Endothelial cell of umbilical vein (primary cell): Measurements from ENCODE around the gene SLAIN2. TPM values are rescaled to one million over a fixed set of nuclear protein-coding genes. Genes with fewer than 3 reads are reported as not detected.

Experiments
- BruUV-seq: library from RNA; stranded (reverse); fragments of 400-500 nt; replicated peaks from 2 replicates; lab custom pipeline; 2021; lab: Mats Ljungman, UMichigan
- CTCF ChIA-PET: fragments of 300-600, 350-600 bp; sonication (Branson Sonifier 250); formaldehyde crosslinking; loops from one replicate; lab custom pipeline; 2021; ENCODE audit warnings: antibody characterized with exemption, inconsistent platforms; lab: Charles Lee
- POLR2A ChIA-PET: fragments of 300-600, 350-600 bp; sonication (Branson Sonifier 250); formaldehyde crosslinking; loops from one replicate; lab custom pipeline; 2021; ENCODE audit warnings: antibody characterized with exemption, inconsistent platforms; lab: Charles Lee
- DNase-seq: peaks from one replicate; pipeline ENCODE4 v3.0.0-alpha.2; 2011; ENCODE audit warnings: low read depth, low spot score
- FAIRE-seq: peaks from 2 replicates; lab custom pipeline; 2011; peaks lifted over from hg19 to GRCh38; lab: Jason Lieb, UNC
- H2AFZ ChIP-seq: 2 replicates; pipeline ENCODE4 v1.6.0; 2012; ENCODE audit warnings: low read depth, low read length, control low read depth, inconsistent platforms
- H3K27ac ChIP-seq: 2 replicates; pipeline ENCODE4 v1.5.1; 2011; ENCODE audit warnings: low read depth, mild to moderate bottlenecking, control low read depth, low read length, moderate library complexity; ENCODE audit not compliant: insufficient read depth
- H3K27me3 ChIP-seq, 2 experiments: 2 replicates each; pipeline versions ENCODE4 v1.6.0 to v1.6.1; 2011; ENCODE audit warnings: low read length in 2 of 2, mixed read lengths in 1 of 2; ENCODE audit not compliant: control insufficient read depth in 2 of 2, insufficient read depth in 2 of 2
- H3K36me3 ChIP-seq, 2 experiments: 2 replicates in 1 of 2; 3 replicates in 1 of 2; pipeline ENCODE4 v1.5.1; 2011; ENCODE audit warnings: low read length in 2 of 2, mild to moderate bottlenecking in 1 of 2, moderate library complexity in 1 of 2; ENCODE audit not compliant: control insufficient read depth in 2 of 2, insufficient read depth in 2 of 2; ENCODE audit errors: extremely low read depth in 1 of 2
- H3K4me1 ChIP-seq: 3 replicates; pipeline ENCODE4 v1.5.1; 2011; ENCODE audit warnings: mild to moderate bottlenecking, low read length; ENCODE audit not compliant: control insufficient read depth, insufficient read depth; ENCODE audit errors: extremely low read depth
- H3K4me2 ChIP-seq: 2 replicates; pipeline ENCODE4 v1.6.1; 2011; ENCODE audit warnings: low read length, control low read depth, mixed read lengths; ENCODE audit not compliant: insufficient read depth
- H3K4me3 ChIP-seq, 3 experiments: fragments of 200-600 bp in 1 of 3; sonication (generic), shearing (Covaris generic) in 1 of 3; replicated peaks in 1 of 3; 2 replicates each; pipeline ENCODE4 v1.5.1; 2011 to 2016; ENCODE audit warnings: control low read depth in 3 of 3, low read length in 3 of 3, mild to moderate bottlenecking in 2 of 3, inconsistent platforms in 1 of 3, low read depth in 1 of 3, moderate library complexity in 1 of 3; ENCODE audit not compliant: insufficient read depth in 1 of 3
- H3K79me2 ChIP-seq: 2 replicates; pipeline ENCODE4 v1.6.0; 2012; ENCODE audit warnings: low read length, inconsistent platforms; ENCODE audit not compliant: control insufficient read depth, insufficient read depth
- H3K9ac ChIP-seq: replicated peaks from 2 replicates; pipeline ENCODE3; 2011; ENCODE audit warnings: low read length, control low read depth; ENCODE audit not compliant: insufficient read depth; ENCODE audit errors: extremely low read depth
- H3K9me1 ChIP-seq: replicated peaks from 3 replicates; pipeline ENCODE4 v1.6.0; 2011; ENCODE audit warnings: mild to moderate bottlenecking, low read length; ENCODE audit not compliant: control insufficient read depth, insufficient read depth; ENCODE audit errors: extremely low read depth
- H3K9me3 ChIP-seq: replicated peaks from 2 replicates; pipeline ENCODE4 v1.5.1; 2012; ENCODE audit warnings: low read length, inconsistent platforms; ENCODE audit not compliant: control insufficient read depth, insufficient read depth
- H4K20me1 ChIP-seq: replicated peaks from 2 replicates; pipeline ENCODE3; 2011; ENCODE audit warnings: mild to moderate bottlenecking, low read length; ENCODE audit not compliant: control insufficient read depth, insufficient read depth; ENCODE audit errors: extremely low read depth
- EZH2 ChIP-seq: IDR thresholded peaks from 2 replicates; pipeline ENCODE4 v1.6.1; 2012; ENCODE audit warnings: borderline replicate concordance, low read depth, mild to moderate bottlenecking, moderate library complexity, low read length, inconsistent platforms; ENCODE audit not compliant: severe bottlenecking
- FOS ChIP-seq: IDR thresholded peaks from 2 replicates; pipeline ENCODE4 v1.6.1; 2011; ENCODE audit warnings: mild to moderate bottlenecking, low read length, moderate library complexity, borderline replicate concordance; ENCODE audit not compliant: insufficient read depth
- GATA2 ChIP-seq: IDR thresholded peaks from 2 replicates; pipeline ENCODE4 v1.7.0; 2011; ENCODE audit warnings: low read depth, mild to moderate bottlenecking, moderate library complexity, mixed read lengths, low read length; ENCODE audit not compliant: insufficient read length, insufficient read depth
- JUN ChIP-seq: IDR thresholded peaks from 2 replicates; pipeline ENCODE4 v1.6.1; 2011; ENCODE audit warnings: borderline replicate concordance, low read depth; ENCODE audit not compliant: insufficient read length, insufficient read depth
- MAX ChIP-seq: IDR thresholded peaks from 2 replicates; pipeline ENCODE4 v1.6.1; 2011; ENCODE audit not compliant: insufficient read depth, insufficient read length
- MYC ChIP-seq: IDR thresholded peaks from one replicate; pipeline ENCODE4 v1.6.1; 2011; ENCODE audit warnings: mild to moderate bottlenecking, low read depth, low read length
- POLR2A ChIP-seq: IDR thresholded peaks from 2 replicates; pipeline ENCODE4 v1.6.1; 2012; ENCODE audit warnings: low read depth, mild to moderate bottlenecking, control low read depth, low read length
- POLR2AphosphoS5 ChIP-seq: IDR thresholded peaks from 2 replicates; pipeline ENCODE4 v1.6.1; 2012; ENCODE audit warnings: low read depth, mild to moderate bottlenecking, control low read depth, low read length, moderate library complexity; ENCODE audit not compliant: insufficient read depth
- dilution Hi-C: fragments of 300-500 bp; cut with MboI; formaldehyde crosslinking; loops from one replicate; pipeline ENCODE4 v1.15.0; 2019; ENCODE audit warnings: low sequenced_read_pairs; ENCODE audit not compliant: extremely low pct_ligation_motif_present
- intact Hi-C: fragments of 100-400 bp; cut with micrococcal nuclease; formaldehyde crosslinking; loops from one replicate; pipeline ENCODE4 v1.10.0; 2022
- polyA plus RNA-seq, 4 experiments: library from polyadenylated mRNA; depleted of rRNA in 3 of 4; stranded (reverse) in 3 of 4; unstranded in 1 of 4; fragments of >200 nt; gene quantifications; 2 replicates each; pipeline versions ENCODE4 v1.2.1 to v1.2.3, GENCODE V29; 2011 to 2012; ENCODE audit warnings: missing spikeins in 1 of 4
- total RNA-seq: library from RNA; stranded (reverse); gene quantifications from 2 replicates; pipeline ENCODE4 v1.2.3, GENCODE V29; 2021
- TF ChIP-seq, protein P1 (sequence below), 2 donors: IDR thresholded peaks; 1 replicate in 1 of 2; 2 replicates in 1 of 2; pipeline ENCODE4 v1.5.1; 2011; ENCODE audit warnings: low read length in 2 of 2, mild to moderate bottlenecking in 2 of 2, moderate library complexity in 2 of 2, control low read depth in 1 of 2, inconsistent platforms in 1 of 2, low read depth in 1 of 2; ENCODE audit not compliant: insufficient read depth in 1 of 2; ENCODE audit errors: extremely low read depth in 1 of 2

The SLAIN2 gene
- total and polyA plus RNA-seq, 2 donors (not counting 3 experiments of a cell fraction or from before 2014, with no cell fraction given), result 27.4 to 49.5 TPM

DNA sequence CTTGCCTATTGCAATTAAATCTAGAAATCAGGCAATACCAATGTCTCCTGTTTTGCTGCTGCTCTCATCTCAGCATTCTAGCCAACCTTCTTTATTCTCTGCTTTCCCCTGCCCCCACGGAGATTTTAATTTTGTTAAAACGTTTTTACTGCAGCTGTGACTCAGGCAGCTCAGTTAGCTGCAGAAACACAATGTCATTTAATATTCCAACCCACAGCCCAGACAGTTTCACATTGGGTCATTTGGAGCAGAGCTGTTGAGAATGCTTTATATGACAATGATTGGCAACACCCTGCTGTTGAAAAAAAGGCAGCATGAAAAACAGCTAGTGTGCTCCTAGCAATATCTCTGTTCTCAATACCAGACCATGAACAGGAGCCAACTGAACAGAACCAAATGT is 129.2 kb downstream of the SLAIN2 start:
- dilution Hi-C loops (no loop called here), intact Hi-C loops (no loop called here)
- FAIRE-seq (no peak), DNase-seq (no peak)
- BruUV-seq, result no TSS peak
- POLR2A ChIA-PET, result no interaction called here
- CTCF ChIA-PET, result interaction anchor here (1.3 kb wide), 1 partner anchor 22 kb away, joined by 3 read pairs; no protein-coding TSS in a partner anchor
- Histone ChIP-seq H4K20me1 (no peaks in the 10 kb centered on the region), H3K4me1 (no peaks in the 10 kb centered on the region), H3K27ac (no peak overlapping the region), H3K36me3 (no peaks in the 10 kb centered on the region), H3K9me3 (no peaks in the 10 kb centered on the region), H3K9ac (no peak overlapping the region), H3K27me3 (peaks cover 7 to 9% of the 10 kb centered on the region in 2 experiments), H3K79me2 (no peaks in the 10 kb centered on the region), H3K9me1 (no peaks in the 10 kb centered on the region), H2AFZ (no peak overlapping the region), H3K4me2 (no peak overlapping the region), H3K4me3 (no peak overlapping the region)
- no peak for TF ChIP-seq GATA2
- TF ChIP-seq JUN, result no peak
- TF ChIP-seq EZH2, result no peak
- no peak for TF ChIP-seq POLR2A
- no peak for TF ChIP-seq FOS
- TF ChIP-seq MYC, result no peak
- TF ChIP-seq MAX, result no peak
- TF ChIP-seq, protein P1, sequence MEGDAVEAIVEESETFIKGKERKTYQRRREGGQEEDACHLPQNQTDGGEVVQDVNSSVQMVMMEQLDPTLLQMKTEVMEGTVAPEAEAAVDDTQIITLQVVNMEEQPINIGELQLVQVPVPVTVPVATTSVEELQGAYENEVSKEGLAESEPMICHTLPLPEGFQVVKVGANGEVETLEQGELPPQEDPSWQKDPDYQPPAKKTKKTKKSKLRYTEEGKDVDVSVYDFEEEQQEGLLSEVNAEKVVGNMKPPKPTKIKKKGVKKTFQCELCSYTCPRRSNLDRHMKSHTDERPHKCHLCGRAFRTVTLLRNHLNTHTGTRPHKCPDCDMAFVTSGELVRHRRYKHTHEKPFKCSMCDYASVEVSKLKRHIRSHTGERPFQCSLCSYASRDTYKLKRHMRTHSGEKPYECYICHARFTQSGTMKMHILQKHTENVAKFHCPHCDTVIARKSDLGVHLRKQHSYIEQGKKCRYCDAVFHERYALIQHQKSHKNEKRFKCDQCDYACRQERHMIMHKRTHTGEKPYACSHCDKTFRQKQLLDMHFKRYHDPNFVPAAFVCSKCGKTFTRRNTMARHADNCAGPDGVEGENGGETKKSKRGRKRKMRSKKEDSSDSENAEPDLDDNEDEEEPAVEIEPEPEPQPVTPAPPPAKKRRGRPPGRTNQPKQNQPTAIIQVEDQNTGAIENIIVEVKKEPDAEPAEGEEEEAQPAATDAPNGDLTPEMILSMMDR (IDR thresholded peaks at IDR 0.05; ENCODE audit: extremely low read depth in 1 of 2, insufficient read depth in 1 of 2, low read depth in 1 of 2, low read length in 2 of 2), result no peak
- TF ChIP-seq POLR2AphosphoS5, result no peak
